ENCODE data around the gene MAPT.
"Not testable (repeated sequence)": the region's sequence is repeated elsewhere in the genome, so short reads cannot be mapped to it uniquely, and the experiment has no call there.

The MAPT gene

GRCh38 chr17:45895969-45896785, 1.8 kb downstream of the MAPT start:
- no peak overlapping the region for H3K27ac ChIP-seq
- no peak for DNase-seq (ENCODE audit: low read depth, low spot score)

- DNase-seq (ENCODE audit: low read depth, low spot score), result no peak
Measured at GRCh38 chr17:45896803-45897693, 2.7 kb downstream of the MAPT start.

GRCh38 chr17:45900136-45900535, 5.8 kb downstream of the MAPT start:
- no peak for DNase-seq (ENCODE audit: low read depth, low spot score)
- no peak overlapping the region for H3K27ac ChIP-seq

More at GRCh38 chr17:45896803-45897693, 2.7 kb downstream of the MAPT start:
- no peak overlapping the region for H3K27ac ChIP-seq

GRCh38 chr17:45900723-45901415, 6.5 kb downstream of the MAPT start:
- no peak for DNase-seq (ENCODE audit: low read depth, low spot score)
- H3K27ac ChIP-seq, result no peak overlapping the region

- no peak for DNase-seq (ENCODE audit: low read depth, low spot score)
- H3K27ac ChIP-seq, result no peak overlapping the region
Measured at GRCh38 chr17:45902892-45903346, 8.6 kb downstream of the MAPT start.

GRCh38 chr17:45904866-45905265, 10.5 kb downstream of the MAPT start:
- H3K27ac ChIP-seq, result no peak overlapping the region
- no peak for DNase-seq (ENCODE audit: low read depth, low spot score)

- no peak for DNase-seq (ENCODE audit: low read depth, low spot score)
- H3K27ac ChIP-seq, result no peak overlapping the region
Measured at GRCh38 chr17:45905814-45906213, 11.5 kb downstream of the MAPT start.

GRCh38 chr17:45906237-45906636, 11.9 kb downstream of the MAPT start:
- no peak for DNase-seq (ENCODE audit: low read depth, low spot score)

GRCh38 chr17:45906927-45907622, 12.7 kb downstream of the MAPT start:
- no peak overlapping the region for H3K27ac ChIP-seq

More at GRCh38 chr17:45906237-45906636, 11.9 kb downstream of the MAPT start:
- no peak overlapping the region for H3K27ac ChIP-seq

GRCh38 chr17:45907750-45908395, 13.5 kb downstream of the MAPT start:
- no peak overlapping the region for H3K27ac ChIP-seq

More at GRCh38 chr17:45906927-45907622, 12.7 kb downstream of the MAPT start:
- no peak for DNase-seq (ENCODE audit: low read depth, low spot score)

GRCh38 chr17:45908460-45908859, 14.1 kb downstream of the MAPT start:
- H3K27ac ChIP-seq, result no peak overlapping the region
- no peak for DNase-seq (ENCODE audit: low read depth, low spot score)

More at GRCh38 chr17:45907750-45908395, 13.5 kb downstream of the MAPT start:
- DNase-seq (ENCODE audit: low read depth, low spot score), result no peak

GRCh38 chr17:45908935-45909334, 14.6 kb downstream of the MAPT start:
- no peak overlapping the region for H3K27ac ChIP-seq
- no peak for DNase-seq (ENCODE audit: low read depth, low spot score)

- DNase-seq (ENCODE audit: low read depth, low spot score), result no peak
- H3K27ac ChIP-seq, result no peak overlapping the region
Measured at GRCh38 chr17:45910667-45911066, 16.3 kb downstream of the MAPT start.

- no peak overlapping the region for H3K27ac ChIP-seq
- DNase-seq (ENCODE audit: low read depth, low spot score), result no peak
Measured at GRCh38 chr17:45912319-45912718, 18.0 kb downstream of the MAPT start.

- H3K27ac ChIP-seq, result not testable (repeated sequence)
Measured at GRCh38 chr17:45913030-45913429, 18.7 kb downstream of the MAPT start.

GRCh38 chr17:45914047-45914717, 19.8 kb downstream of the MAPT start:
- no peak for DNase-seq (ENCODE audit: low read depth, low spot score)
- H3K27ac ChIP-seq, result no peak overlapping the region

More at GRCh38 chr17:45913030-45913429, 18.7 kb downstream of the MAPT start:
- DNase-seq (ENCODE audit: low read depth, low spot score), result not testable (repeated sequence)

GRCh38 chr17:45915263-45915662, 20.9 kb downstream of the MAPT start:
- H3K27ac ChIP-seq, result no peak overlapping the region
- no peak for DNase-seq (ENCODE audit: low read depth, low spot score)

- no peak for DNase-seq (ENCODE audit: low read depth, low spot score)
- no peak overlapping the region for H3K27ac ChIP-seq
Measured at GRCh38 chr17:45917081-45917480, 22.7 kb downstream of the MAPT start.
